Neural progenitor cell (in vitro differentiated cells): ENCODE data around the gene TRIM28. TPM values are rescaled to one million over a fixed set of nuclear protein-coding genes. Genes with fewer than 3 reads are reported as not detected.

Experiments used
- DNase-seq: peaks from one replicate; pipeline ENCODE4 v3.0.0-alpha.2; 2016; ENCODE audit warnings: low spot score
- H2AFZ ChIP-seq: fragments of 200-600 bp; sonication (generic); replicated peaks from 2 replicates; pipeline ENCODE4 v1.6.1; 2016; ENCODE audit warnings: antibody characterized with exemption
- H3F3A ChIP-seq: fragments of 200-600 bp; sonication (generic); 2 replicates; pipeline ENCODE4 v1.6.1; 2016; ENCODE audit warnings: antibody characterized with exemption, low read depth
- H3K27ac ChIP-seq: fragments of 200-600 bp; sonication (generic); 2 replicates; pipeline ENCODE4 v1.5.1; 2016; ENCODE audit warnings: mild to moderate bottlenecking
- H3K27me3 ChIP-seq: fragments of 200-600 bp; sonication (generic); 2 replicates; pipeline ENCODE4 v1.6.1; 2016; ENCODE audit warnings: mild to moderate bottlenecking, moderate library complexity
- H3K36me3 ChIP-seq: fragments of 200-600 bp; sonication (generic); 2 replicates; pipeline ENCODE4 v1.5.1; 2016
- H3K4me1 ChIP-seq: fragments of 200-600 bp; sonication (generic); 2 replicates; pipeline ENCODE4 v1.6.1; 2016; ENCODE audit warnings: mixed run types
- H3K4me2 ChIP-seq: fragments of 200-600 bp; sonication (generic); 2 replicates; pipeline ENCODE4 v1.6.1; 2016
- H3K4me3 ChIP-seq: fragments of 200-600 bp; sonication (generic); 2 replicates; pipeline ENCODE4 v1.5.1; 2016
- H3K79me2 ChIP-seq: fragments of 200-600 bp; sonication (generic); 2 replicates; pipeline ENCODE4 v1.6.1; 2016; ENCODE audit warnings: low read depth
- H3K9ac ChIP-seq: fragments of 200-600 bp; sonication (generic); 2 replicates; pipeline ENCODE4 v1.6.1; 2016
- H3K9me3 ChIP-seq: fragments of 200-600 bp; sonication (generic); 2 replicates; pipeline ENCODE4 v1.5.1; 2016; ENCODE audit warnings: low read depth
- H4K20me1 ChIP-seq: fragments of 200-600 bp; sonication (generic); 2 replicates; pipeline ENCODE4 v1.6.1; 2016; ENCODE audit warnings: low read depth
- H3K27ac Mint-ChIP-seq: 3 replicates; pipeline ENCODE4 v1.8.0; 2021; ENCODE audit warnings: mixed read lengths
- H3K27me3 Mint-ChIP-seq: 2 replicates; pipeline ENCODE4 v1.8.0; 2022; ENCODE audit warnings: low read depth, mild to moderate bottlenecking, inconsistent platforms, moderate library complexity, mixed read lengths; ENCODE audit not compliant: insufficient read depth
- H3K36me3 Mint-ChIP-seq: 3 replicates; pipeline ENCODE4 v1.8.0; 2021; ENCODE audit warnings: mixed read lengths
- H3K4me1 Mint-ChIP-seq: 3 replicates; pipeline ENCODE4 v1.8.0; 2021; ENCODE audit warnings: mixed read lengths
- H3K4me3 Mint-ChIP-seq: 3 replicates; pipeline ENCODE4 v1.8.0; 2021; ENCODE audit warnings: mild to moderate bottlenecking, moderate library complexity, mixed read lengths
- H3K9me3 Mint-ChIP-seq: 3 replicates; pipeline ENCODE4 v1.8.0; 2020; ENCODE audit warnings: mixed read lengths
- EZH2 ChIP-seq: fragments of 200-600 bp; sonication (generic); IDR thresholded peaks from 2 replicates; pipeline ENCODE4 v1.6.1; 2017; ENCODE audit warnings: antibody characterized with exemption, mild to moderate bottlenecking, moderate library complexity
- EZH2phosphoT487 ChIP-seq: fragments of 200-600 bp; sonication (generic); IDR thresholded peaks from 2 replicates; pipeline ENCODE4 v1.6.1; 2017; ENCODE audit warnings: antibody characterized with exemption
- total RNA-seq: library from RNA; depleted of rRNA; stranded (reverse); fragments of >200 nt; gene quantifications from 2 replicates; pipeline ENCODE4 v1.2.3, GENCODE V29; 2015; ENCODE audit warnings: low replicate concordance
- TF ChIP-seq, protein P1 (sequence below): fragments of 200-600 bp; sonication (generic); IDR thresholded peaks from 2 replicates; pipeline ENCODE4 v1.5.1; 2017; ENCODE audit warnings: antibody characterized with exemption, mild to moderate bottlenecking

The TRIM28 gene
- total RNA-seq, 1 donor from 2014 or later: 390 TPM

DNA sequence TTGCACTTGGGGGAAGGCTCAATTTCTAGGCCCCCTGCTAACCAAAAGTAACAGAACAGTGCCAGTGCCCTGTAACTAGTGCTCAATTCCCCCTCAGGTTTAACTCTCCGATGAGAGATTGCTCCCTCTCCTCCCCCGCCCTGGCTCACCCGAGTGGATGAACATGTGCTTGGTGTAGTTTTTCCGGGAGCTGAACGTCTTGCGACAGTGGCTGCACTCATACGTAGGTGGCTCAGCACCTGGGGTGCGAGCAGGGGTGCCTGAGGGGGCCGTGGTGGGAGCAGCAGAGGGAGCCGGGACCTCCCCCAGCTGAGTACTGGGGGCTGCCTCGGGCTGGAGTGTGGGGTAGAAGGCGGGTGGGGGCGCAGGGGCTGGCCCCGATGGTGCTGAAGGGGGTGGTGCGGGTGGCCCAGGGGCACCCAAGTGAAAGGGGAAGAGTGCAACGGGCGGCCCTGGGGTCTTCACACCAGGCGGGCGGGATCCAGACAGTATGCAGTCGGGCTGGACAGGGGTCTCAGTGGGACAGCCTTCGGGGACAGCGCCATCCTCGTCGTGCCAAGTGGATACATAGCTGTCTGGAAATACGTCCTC, 27.5 kb upstream of the TRIM28 start:
- H3K36me3 ChIP-seq: no peaks in the 10 kb centered on the region
- H3K9ac ChIP-seq: no peak overlapping the region
- no peak overlapping the region for H3K27ac ChIP-seq
- TF ChIP-seq, protein P1, sequence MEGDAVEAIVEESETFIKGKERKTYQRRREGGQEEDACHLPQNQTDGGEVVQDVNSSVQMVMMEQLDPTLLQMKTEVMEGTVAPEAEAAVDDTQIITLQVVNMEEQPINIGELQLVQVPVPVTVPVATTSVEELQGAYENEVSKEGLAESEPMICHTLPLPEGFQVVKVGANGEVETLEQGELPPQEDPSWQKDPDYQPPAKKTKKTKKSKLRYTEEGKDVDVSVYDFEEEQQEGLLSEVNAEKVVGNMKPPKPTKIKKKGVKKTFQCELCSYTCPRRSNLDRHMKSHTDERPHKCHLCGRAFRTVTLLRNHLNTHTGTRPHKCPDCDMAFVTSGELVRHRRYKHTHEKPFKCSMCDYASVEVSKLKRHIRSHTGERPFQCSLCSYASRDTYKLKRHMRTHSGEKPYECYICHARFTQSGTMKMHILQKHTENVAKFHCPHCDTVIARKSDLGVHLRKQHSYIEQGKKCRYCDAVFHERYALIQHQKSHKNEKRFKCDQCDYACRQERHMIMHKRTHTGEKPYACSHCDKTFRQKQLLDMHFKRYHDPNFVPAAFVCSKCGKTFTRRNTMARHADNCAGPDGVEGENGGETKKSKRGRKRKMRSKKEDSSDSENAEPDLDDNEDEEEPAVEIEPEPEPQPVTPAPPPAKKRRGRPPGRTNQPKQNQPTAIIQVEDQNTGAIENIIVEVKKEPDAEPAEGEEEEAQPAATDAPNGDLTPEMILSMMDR: no peak
- TF ChIP-seq EZH2phosphoT487 (no peak), EZH2 (no peak)
- peaks cover 47% of the 10 kb centered on the region for H3F3A ChIP-seq
- H3K27ac Mint-ChIP-seq: no peak overlapping the region
- H3K36me3 Mint-ChIP-seq: peaks cover 13% of the 10 kb centered on the region
- H4K20me1 ChIP-seq: peaks cover 8% of the 10 kb centered on the region
- DNase-seq: no peak
- H3K4me3 Mint-ChIP-seq: no peak overlapping the region
- no peak overlapping the region for H3K4me2 ChIP-seq
- peaks cover 16% of the 10 kb centered on the region for H3K4me1 ChIP-seq
- no peaks in the 10 kb centered on the region for H3K9me3 Mint-ChIP-seq
- peaks cover 49% of the 10 kb centered on the region for H3K79me2 ChIP-seq
- peaks cover 30% of the 10 kb centered on the region for H3K4me1 Mint-ChIP-seq
- H3K4me3 ChIP-seq: no peak overlapping the region
- no peaks in the 10 kb centered on the region for H3K9me3 ChIP-seq
- peaks cover 8% of the 10 kb centered on the region for H3K27me3 Mint-ChIP-seq
- H2AFZ ChIP-seq: no peak overlapping the region
- no peaks in the 10 kb centered on the region for H3K27me3 ChIP-seq

DNA sequence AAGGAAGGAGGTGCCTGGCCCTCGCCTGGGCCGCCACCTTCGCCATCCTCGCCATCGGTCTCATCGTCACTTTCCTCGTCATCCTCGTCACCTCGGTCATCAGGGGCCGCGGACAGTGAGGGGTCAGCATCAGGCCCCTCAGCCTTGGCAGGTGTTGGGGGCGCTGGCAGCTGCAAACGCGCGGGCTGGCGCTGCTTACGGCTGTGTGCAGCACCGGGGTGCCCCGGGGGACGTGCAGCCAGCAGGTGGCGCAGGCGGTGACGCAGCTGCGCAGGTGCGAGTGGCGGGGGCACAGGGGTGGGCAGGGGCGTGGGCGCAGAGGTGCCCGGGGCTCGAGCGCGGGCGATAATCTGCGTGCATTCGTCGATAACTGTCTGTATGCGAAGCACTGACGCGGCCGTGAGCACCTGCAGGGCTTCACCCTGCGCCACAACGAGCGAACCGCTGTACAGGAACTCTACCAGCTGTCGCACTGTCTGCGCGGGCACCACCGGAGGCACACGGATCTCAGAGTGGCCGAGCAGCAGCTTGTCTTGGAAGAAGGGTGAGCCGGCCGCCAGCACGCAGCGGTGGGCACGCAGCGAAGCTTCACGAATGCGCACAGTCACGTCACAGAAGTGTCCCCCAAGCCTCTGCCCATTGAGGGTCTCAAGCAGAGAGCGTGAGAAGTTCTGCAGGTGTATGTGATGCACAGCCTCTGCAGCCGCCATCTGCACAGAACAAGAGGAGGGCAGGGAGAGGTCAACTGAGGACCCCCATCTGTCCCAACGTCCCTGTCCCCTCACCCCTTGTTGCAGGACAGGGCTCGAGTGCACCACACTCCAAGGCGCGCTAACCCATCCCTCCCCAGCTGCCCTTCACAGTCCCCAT, 26.7 kb upstream of the TRIM28 start:
- Histone ChIP-seq H3K27ac (no peak overlapping the region), H4K20me1 (peaks cover 8% of the 10 kb centered on the region), H3F3A (peaks cover 51% of the 10 kb centered on the region), H3K4me1 (peaks cover 16% of the 10 kb centered on the region), H3K4me2 (no peak overlapping the region), H3K9ac (no peak overlapping the region), H3K9me3 (no peaks in the 10 kb centered on the region), H3K79me2 (peaks cover 49% of the 10 kb centered on the region), H3K36me3 (no peaks in the 10 kb centered on the region), H3K4me3 (no peak overlapping the region), H2AFZ (no peak overlapping the region), H3K27me3 (no peaks in the 10 kb centered on the region)
- DNase-seq: no peak
- Mint-ChIP-seq H3K27me3 (peaks cover 8% of the 10 kb centered on the region), H3K9me3 (no peaks in the 10 kb centered on the region), H3K4me3 (no peak overlapping the region), H3K4me1 (peaks cover 33% of the 10 kb centered on the region), H3K36me3 (peaks cover 13% of the 10 kb centered on the region), H3K27ac (no peak overlapping the region)
- TF ChIP-seq EZH2phosphoT487: no peak
- TF ChIP-seq, protein P1: peak; percentile 34

DNA sequence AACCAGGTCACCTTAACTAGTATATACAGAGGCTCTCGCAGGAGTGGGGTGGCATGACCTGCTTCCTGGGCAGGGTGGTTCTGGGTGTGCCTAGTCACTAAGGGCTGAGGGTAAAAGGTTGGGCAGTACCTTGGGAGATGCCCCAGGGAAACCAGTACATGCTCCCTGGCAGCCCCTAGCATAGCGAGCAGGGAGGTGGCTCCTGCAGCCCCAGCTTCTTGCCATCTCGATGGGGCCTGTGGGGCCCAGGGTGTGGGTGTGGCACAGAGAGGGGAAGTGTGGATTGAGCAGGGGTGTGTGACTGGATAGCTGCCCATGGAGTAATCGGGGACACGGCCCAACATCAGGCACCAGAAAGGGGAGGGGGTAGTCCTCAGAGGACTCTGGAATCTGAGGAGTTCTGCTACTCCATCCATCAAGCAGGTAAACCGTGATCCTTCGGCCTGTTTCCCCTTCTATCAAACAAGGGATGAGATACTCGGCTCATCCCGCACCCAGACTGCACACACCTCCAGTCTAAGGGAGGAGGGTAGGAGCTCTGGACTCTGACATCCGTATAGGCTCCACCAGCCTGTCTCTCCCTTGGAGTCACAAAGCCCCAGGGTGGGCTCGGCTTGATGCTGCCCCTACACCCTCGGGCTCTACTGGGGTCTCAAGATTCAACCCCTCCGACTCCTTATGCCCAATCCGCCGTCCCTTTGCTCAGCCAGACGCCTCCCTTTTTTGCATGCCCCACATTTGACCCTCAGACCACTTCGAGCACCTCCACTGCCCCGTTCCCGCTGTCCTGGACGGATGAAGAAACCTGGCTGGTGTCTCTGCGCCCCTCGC, 25.4 kb upstream of the TRIM28 start:
- H3K36me3 Mint-ChIP-seq: peaks cover 13% of the 10 kb centered on the region
- peaks cover 60% of the 10 kb centered on the region for H3F3A ChIP-seq
- peak overlapping the region; percentile 69 for H3K27ac ChIP-seq
- H2AFZ ChIP-seq: no peak overlapping the region
- H3K4me3 ChIP-seq: peak overlapping the region; percentile 54
- H3K4me2 ChIP-seq: peak overlapping the region; percentile 87
- H3K9me3 Mint-ChIP-seq: no peaks in the 10 kb centered on the region
- peak overlapping the region; percentile 99 for H3K27ac Mint-ChIP-seq
- H4K20me1 ChIP-seq: peaks cover 4% of the 10 kb centered on the region
- H3K4me1 Mint-ChIP-seq: peaks cover 33% of the 10 kb centered on the region
- TF ChIP-seq EZH2 (no peak), EZH2phosphoT487 (no peak)
- TF ChIP-seq, protein P1: no peak
- peak overlapping the region; percentile 94 for H3K4me3 Mint-ChIP-seq
- no peaks in the 10 kb centered on the region for H3K9me3 ChIP-seq
- peak overlapping the region; percentile 56 for H3K9ac ChIP-seq
- peaks cover 49% of the 10 kb centered on the region for H3K79me2 ChIP-seq
- no peaks in the 10 kb centered on the region for H3K27me3 ChIP-seq
- peaks cover 12% of the 10 kb centered on the region for H3K27me3 Mint-ChIP-seq
- no peaks in the 10 kb centered on the region for H3K36me3 ChIP-seq
- H3K4me1 ChIP-seq: peaks cover 16% of the 10 kb centered on the region
- no peak for DNase-seq
